Hindlimb muscle (tissue), 1 donor: ENCODE measurements around the gene FAM83G. TPM values are rescaled to one million over a fixed set of nuclear protein-coding genes. Genes with fewer than 3 reads are reported as not detected.
"Not testable (repeated sequence)": the region's sequence is repeated elsewhere in the genome, so short reads cannot be mapped to it uniquely, and the experiment has no call there.

Experiments
- DNase-seq: peaks from one replicate; pipeline ENCODE4 v3.0.0-alpha.2; 2013
- polyA plus RNA-seq: library from polyadenylated mRNA; unstranded; fragments of 120-200 nt; gene quantifications from one replicate; pipeline ENCODE4 v1.2.1, GENCODE V29; 2013; ENCODE audit not compliant: insufficient read length

FAM83G gene
- polyA plus RNA-seq, 1 donor: 0.46 TPM

GRCh38 chr17:18967916-18968315 lies 36.6 kb downstream of the FAM83G start:
- no peak for DNase-seq

DNA sequence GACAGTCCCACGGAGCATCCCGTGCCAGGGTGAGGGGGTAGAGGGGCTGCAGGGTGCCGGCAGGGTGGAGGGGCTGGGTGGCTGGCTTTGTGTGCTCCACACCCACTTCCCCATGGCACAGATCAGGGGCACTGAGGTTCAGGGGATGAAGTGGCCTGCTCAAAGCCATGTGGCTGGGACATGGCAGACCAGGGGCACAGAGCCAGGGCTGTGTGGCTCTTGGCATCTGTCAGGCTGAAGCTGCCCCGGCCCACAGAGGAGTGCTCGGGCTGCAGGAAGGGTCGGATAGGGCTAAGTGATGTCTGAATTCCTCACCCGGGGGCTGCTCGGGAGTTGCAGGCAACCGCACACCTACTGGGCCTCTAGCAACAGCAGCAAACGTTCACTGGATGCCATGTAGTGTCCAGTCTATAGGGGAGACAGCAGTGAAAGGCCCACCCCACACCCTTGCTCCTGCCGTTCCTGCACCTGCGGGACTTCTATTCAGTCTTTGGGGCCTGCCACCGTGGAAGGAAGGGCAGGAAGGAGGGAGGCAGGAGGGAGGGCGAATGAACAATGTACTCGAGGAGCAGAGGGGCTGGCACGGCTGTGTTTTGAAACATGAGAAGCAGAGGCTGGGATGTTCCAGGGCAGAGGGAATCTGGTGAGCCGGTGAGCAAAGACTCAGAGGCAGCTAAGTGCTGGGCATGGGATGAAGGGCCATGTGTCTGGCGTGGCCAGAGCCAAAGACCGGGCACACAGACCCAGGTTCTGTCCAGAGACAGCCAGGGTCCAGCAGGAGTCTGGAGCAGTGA lies 37.5 kb downstream of the FAM83G start:
- no peak for DNase-seq

- DNase-seq: no peak
Observed at GRCh38 chr17:18965530-18966236, 38.9 kb downstream of the FAM83G start.

- no peak for DNase-seq
Observed at GRCh38 chr17:18964550-18964949, 40.0 kb downstream of the FAM83G start.

DNA sequence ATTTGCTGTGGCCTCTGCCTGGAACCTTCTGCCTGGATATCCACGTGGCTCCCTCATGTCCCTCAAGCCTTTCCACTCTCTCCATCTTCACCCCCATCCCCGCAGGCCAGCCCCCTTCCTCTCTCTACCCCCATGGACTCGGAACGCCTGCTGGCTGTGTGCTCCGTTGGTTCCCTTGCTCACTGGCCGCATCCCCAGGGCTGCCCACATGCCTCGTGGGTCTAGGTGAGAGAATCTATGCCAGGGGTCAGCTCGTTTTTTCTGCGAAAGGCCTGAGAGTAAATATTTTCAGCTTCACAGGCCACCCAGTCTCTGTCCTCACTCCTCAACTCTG lies 40.6 kb downstream of the FAM83G start:
- no peak for DNase-seq

- DNase-seq: no peak
Observed at GRCh38 chr17:18963126-18964017, 41.2 kb downstream of the FAM83G start.

DNA sequence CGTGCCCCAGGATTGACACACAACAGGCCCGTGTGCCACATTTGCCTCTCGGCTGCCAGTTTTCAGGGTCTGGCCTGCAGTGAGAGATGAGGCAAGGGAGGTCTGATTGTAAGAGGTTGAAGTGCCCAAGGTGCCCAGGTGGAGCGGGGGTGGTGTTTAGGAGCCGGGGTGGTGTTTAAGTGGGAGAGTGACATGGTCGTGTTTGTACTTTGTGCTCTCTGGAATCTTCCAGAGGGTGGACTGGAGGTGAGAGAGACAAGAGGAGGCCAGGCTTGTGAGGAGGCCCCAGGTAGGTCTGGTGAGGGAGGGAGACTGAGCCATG lies 42.1 kb downstream of the FAM83G start:
- DNase-seq: no peak

- DNase-seq: no peak
Observed at GRCh38 chr17:18961634-18962493, 42.7 kb downstream of the FAM83G start.

DNA sequence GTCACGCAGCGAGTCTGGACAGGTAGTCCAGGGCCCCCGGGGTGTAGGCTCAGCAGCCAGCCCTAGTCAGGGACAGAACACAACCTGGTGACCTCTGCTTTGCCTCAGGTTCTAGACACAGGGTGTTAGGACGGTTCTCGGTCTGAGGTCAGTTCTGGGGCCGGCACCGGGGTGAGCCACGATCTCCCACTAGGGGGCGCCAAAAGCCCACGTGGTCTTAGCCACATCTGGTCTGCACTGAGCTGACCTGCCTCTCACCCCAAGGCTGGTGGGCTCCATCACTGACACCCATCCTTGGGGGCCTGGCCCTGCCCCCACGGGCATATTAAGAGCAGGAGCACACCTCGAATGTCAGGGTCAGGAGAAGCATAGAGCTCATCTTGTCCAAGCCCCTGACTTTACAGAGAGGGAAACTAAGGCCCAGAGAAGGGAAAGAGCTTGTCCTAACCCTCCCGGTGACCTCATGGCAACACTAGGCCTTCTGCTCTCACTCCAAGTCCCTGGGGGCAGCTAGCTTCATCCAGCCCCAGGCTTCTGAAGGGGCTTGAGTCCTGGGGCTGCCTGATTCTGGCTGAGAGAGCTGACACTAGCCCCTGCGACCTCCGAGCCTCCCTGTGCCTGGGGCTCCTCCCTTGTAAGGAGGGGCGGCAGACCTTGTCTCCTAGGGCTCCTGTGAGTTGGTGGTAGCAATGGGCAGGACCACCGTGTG lies 43.6 kb downstream of the FAM83G start:
- DNase-seq: peak; percentile 64

GRCh38 chr17:18960241-18960665 lies 44.3 kb downstream of the FAM83G start:
- DNase-seq: no peak

DNA sequence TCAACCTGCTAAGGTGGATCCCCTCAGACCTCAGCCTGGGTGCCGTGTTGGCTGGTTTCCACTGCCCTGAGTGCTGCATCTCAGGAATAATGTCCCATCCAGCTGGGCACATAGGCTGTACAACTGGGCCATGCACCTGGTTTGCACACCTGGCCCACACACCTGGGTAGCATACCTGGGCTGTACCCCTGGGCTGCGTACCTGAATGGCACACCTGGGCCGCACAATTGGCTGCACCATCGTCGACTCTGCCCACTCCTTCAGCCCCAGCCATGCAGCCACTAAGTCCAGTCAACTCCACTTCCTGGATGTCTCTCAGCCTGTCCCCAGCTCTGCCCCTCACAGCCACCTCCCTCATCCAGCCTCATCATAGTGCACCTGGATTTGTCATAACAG lies 44.7 kb downstream of the FAM83G start:
- no peak for DNase-seq

DNA sequence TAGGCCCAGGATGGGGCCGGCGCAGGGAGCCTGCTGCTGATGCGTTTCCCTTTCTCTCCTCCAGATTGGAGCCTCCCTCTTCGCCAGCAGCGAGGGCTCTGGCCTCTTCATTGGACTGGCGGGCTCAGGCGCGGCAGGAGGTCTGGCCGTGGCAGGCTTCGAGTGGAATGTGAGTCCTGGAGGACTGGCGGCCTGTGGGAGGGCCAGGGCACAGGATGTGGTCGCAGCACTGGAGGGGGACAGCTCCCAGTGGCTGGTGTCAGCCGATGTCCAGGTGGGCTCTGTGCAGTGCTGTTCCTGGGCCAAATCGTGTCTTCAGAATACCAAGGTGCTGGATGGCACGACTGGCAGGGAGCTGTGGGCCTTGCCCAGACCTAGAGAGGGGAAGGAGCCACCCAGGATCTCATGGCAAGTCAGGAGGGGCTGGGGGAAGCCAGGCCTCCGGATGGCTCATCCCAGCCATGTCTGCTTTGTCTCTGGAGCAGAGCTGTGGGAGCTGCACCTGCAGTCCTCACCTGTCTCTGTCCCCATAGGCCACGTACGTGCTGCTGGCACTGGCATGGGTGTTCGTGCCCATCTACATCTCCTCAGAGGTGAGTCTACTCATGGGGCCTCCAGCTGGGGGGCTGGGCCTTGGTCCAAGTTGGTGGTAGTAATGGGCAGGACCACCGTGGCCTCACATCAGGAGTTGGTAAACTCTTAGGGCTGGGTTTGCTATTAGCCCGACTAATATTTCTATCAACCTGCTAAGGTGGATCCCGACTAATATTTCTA lies 45.3 kb downstream of the FAM83G start:
- no peak for DNase-seq

GRCh38 chr17:18958611-18959010 lies 46.0 kb downstream of the FAM83G start:
- DNase-seq: no peak

DNA sequence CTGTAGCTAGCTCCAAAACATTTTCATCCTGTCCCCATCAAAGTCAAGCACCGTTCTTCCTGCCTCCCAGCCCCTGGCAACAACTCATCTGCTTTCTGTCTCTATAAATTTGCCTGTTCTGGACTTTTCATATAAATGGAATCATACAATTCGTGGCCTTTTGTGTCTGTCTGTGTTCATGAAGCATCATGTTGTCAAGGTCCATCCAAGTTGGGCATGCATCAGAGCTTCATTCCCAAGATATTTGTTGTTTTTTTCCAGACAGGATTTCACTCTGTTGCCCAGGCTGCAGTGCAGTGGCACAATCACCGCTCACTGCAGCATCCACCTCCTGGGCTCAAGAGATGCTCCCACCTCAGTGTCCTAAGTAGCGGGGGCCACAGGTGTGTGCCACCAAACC lies 46.7 kb downstream of the FAM83G start:
- DNase-seq: no peak

DNA sequence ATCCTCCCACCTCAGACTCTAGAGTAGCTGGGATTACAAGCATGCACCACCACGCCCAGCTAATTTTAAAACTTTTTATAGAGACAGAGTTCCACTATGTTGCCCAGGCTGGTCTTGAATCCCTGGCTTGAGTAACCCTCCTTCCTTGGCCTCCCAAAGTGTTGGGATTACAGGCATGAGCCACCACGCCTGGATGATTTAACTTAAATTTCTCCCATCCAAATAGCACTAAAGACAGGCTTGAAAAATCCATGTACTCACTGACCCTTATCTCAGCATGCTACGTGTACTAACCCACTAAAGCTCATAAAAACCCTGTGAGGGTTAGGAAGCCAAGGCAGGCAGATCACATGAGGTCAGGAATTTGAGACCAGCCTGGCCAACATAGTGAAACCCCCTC lies 48.0 kb downstream of the FAM83G start:
- DNase-seq: no peak

DNA sequence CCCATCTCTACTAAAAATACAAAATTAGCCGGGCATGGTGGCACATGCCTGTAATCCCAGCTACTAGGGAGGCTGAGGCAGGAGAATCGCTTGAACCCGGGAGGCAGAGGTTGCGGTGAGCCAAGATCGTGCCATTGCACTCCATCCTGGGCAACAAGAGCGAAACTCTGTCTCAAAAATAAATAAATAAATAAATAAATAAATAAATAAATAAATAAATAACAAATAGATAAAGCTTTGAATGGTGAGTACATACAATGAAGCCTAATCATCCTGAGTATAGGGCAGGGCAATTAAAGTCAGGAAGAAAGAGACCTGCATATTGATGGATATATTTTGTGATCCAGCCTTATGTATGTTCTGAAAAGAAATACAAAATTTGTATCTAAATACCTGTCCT lies 48.5 kb downstream of the FAM83G start:
- not testable (repeated sequence) for DNase-seq

DNA sequence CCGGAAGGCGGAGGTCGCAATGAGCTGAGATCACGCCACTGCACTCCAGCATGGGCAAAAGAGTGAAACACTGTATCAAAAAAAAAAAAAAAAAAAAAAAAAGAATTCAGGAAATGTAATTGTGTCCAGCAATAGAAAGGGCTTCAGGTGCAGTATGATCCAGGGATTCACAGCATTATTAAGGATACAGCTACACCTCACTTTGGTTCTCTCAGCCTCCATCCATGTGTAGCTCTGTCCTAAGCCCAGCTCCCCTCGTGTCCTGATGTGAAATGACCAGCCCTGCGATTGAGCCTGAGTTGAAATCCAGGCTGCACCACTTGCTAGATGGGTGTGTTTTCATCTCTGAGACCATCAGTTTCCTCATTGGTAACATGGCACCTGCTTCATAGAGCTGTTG lies 49.6 kb downstream of the FAM83G start:
- DNase-seq: no peak

GRCh38 chr17:18954321-18954720 lies 50.2 kb downstream of the FAM83G start:
- no peak for DNase-seq

DNA sequence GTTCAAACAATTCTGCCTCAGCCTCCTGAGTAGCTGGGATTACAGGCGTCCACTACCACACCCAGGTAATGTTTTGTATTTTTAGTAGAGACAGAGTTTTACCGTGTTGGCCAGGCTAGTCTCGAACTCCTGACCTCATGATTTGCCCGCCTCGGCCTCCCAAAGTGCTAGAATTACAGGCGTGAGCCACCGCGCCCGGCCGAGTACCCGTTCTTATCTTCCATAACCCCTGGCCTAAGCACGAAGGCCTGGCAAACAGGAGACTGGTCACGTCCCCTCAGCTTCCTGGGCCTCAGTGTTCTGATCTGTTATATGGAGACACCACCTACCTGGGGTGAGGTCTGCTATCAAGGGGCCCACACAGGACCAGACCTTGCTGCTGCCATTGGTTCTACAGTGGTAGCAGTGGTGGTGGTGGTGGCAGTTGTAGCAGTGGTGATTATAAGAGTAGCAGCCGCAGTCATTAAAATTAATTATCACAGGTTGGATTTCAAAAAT lies 51.3 kb downstream of the FAM83G start:
- no peak for DNase-seq

DNA sequence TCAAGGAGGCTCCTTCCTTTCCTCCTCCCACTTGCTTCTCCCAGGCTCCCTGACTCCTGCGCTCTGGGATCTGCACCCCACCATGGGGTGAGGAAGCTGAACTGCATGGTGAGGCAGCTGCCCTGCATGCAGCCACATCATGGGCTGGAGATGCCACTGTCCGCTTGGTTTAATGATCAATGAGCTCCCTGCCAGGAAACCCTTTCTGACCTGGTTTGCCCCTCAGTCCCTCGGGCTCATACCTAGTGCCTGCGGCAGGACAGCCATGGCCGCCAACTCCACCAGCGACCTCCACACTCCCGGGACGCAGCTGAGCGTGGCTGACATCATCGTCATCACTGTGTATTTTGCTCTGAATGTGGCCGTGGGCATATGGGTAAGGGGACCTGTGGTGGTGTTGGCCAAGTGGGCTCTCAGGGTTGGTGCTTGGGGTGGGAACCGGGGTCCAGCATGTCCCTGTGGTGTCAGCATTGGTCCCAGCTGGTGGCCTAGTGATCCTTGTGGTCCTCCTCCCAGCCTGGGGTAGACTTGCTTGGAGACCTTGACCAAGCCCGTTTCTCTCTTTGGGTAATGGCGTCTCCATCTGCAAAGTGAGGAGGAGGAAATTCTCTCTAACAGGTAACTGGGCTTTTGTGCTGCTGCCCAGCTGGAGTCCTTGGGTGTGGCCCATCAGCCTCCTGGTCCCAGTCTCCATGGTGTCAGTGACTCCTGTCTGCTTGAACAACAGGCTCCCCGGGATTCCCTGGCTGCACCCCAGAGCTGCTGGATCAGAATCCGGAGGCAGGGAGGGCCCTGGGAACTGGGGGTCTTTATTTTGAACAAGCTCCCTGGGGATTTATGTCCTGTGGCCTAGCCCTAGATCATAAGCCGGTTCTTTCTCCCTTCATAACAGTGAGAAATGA lies 52.4 kb downstream of the FAM83G start, which contains the start of gene SLC5A10:
SLC5A10 (plus strand) TSS at position 225 of the 902 bp plus-strand sequence; CDS start at position 266, 41 bp downstream.
- DNase-seq: no peak
